ENCODE measurements around the gene DUT. TPM values are rescaled to one million over a fixed set of nuclear protein-coding genes. Genes with fewer than 3 reads are reported as not detected.

Gene DUT
- total RNA-seq, 1 experiment from 2014 or later: 84.1 TPM

DNA sequence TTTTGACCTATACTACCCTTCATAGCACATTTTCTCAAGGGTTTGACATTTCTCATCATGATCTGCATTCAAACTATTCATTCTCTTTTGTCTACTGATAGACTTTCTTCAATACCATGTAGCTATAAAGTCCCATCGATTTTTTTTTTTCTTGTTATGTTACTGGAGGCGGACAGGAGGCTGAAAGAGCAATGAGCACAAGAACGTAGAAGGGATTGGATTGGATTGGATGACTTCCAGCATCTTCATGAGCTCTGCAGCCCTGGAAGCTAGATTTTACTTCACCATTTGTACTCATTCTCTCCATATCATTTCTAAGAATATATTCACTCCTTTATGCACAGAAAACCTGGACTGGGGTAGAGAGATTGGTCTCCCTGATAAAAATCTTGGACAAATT lies 43.2 kb downstream of the DUT start:
- intact Hi-C loops (cut with micrococcal nuclease; ENCODE audit: unreplicated experiment): no loop called here
- H3K27ac Mint-ChIP-seq (ENCODE audit: unreplicated experiment): no peak overlapping the region
- TF ChIP-seq CTCF (IDR thresholded peaks at IDR 0.05; ENCODE audit: insufficient read depth in 1 of 2, low read depth in 1 of 2, low read length in 1 of 2, severe bottlenecking in 1 of 2, unreplicated experiment in 1 of 2): no peak
- no peak for DNase-seq
- H3K4me3 Mint-ChIP-seq (ENCODE audit: unreplicated experiment): no peak overlapping the region
- H3K4me1 ChIP-seq: no peaks in the 10 kb centered on the region
- no peaks in the 10 kb centered on the region for H3K9me3 ChIP-seq
- H3K27me3 Mint-ChIP-seq (ENCODE audit: insufficient read depth, unreplicated experiment): peaks cover 18% of the 10 kb centered on the region
- H3K36me3 ChIP-seq (ENCODE audit: control insufficient read depth, insufficient read depth, low read length): no peaks in the 10 kb centered on the region
- H3K9me3 Mint-ChIP-seq (ENCODE audit: unreplicated experiment): peaks cover 19% of the 10 kb centered on the region
- BruUV-seq (replicated peaks): no TSS peak
- POLR2A ChIA-PET: no interaction called here
- H3K4me3 ChIP-seq (ENCODE audit: low read depth, low read length): no peak overlapping the region
- no peaks in the 10 kb centered on the region for H3K27me3 ChIP-seq (replicated peaks; ENCODE audit: control insufficient read depth, insufficient read depth, low read length)
- CTCF ChIA-PET: no interaction called here
- no peaks in the 10 kb centered on the region for H3K36me3 Mint-ChIP-seq (ENCODE audit: insufficient read depth, unreplicated experiment)
- H3K4me1 Mint-ChIP-seq (ENCODE audit: low read depth, unreplicated experiment): peaks cover 6% of the 10 kb centered on the region

DNA sequence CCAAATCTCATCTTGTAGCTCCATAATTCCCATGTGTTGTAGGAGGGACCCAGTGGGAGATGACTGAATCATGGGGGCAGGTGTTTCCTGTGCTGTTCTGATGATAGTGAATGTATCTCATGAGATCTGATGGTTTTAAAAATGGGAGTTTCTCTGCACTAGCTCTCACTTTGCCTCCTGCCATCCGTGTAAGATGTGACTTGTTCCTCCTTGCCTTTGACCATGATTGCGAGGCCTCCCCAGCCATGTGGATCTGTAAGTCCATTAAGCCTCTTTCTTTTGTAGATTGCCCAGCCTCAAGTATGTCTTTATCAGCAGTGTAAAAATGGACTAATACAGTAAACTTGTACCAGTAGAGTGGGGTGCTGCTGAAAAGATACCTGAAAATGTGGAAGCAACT lies 44.5 kb downstream of the DUT start:
- Mint-ChIP-seq H3K9me3 (ENCODE audit: unreplicated experiment) (peaks cover 19% of the 10 kb centered on the region), H3K36me3 (ENCODE audit: insufficient read depth, unreplicated experiment) (no peaks in the 10 kb centered on the region), H3K27ac (ENCODE audit: unreplicated experiment) (no peak overlapping the region), H3K4me1 (ENCODE audit: low read depth, unreplicated experiment) (peaks cover 6% of the 10 kb centered on the region), H3K27me3 (ENCODE audit: insufficient read depth, unreplicated experiment) (peaks cover 16% of the 10 kb centered on the region), H3K4me3 (ENCODE audit: unreplicated experiment) (no peak overlapping the region)
- ChIA-PET POLR2A (no interaction called here), CTCF (no interaction called here)
- intact Hi-C loops (cut with micrococcal nuclease; ENCODE audit: unreplicated experiment): no loop called here
- TF ChIP-seq CTCF (IDR thresholded peaks at IDR 0.05; ENCODE audit: insufficient read depth in 1 of 2, low read depth in 1 of 2, low read length in 1 of 2, severe bottlenecking in 1 of 2, unreplicated experiment in 1 of 2): no peak
- Histone ChIP-seq H3K27me3 (replicated peaks; ENCODE audit: control insufficient read depth, insufficient read depth, low read length) (no peaks in the 10 kb centered on the region), H3K4me3 (ENCODE audit: low read depth, low read length) (no peak overlapping the region), H3K36me3 (ENCODE audit: control insufficient read depth, insufficient read depth, low read length) (no peaks in the 10 kb centered on the region), H3K4me1 (no peaks in the 10 kb centered on the region), H3K9me3 (no peaks in the 10 kb centered on the region)
- no peak for DNase-seq
- no TSS peak for BruUV-seq (replicated peaks)

GRCh38 chr15:48380198-48380597 lies 49.0 kb downstream of the DUT start:
- Mint-ChIP-seq H3K4me3 (ENCODE audit: unreplicated experiment) (no peak overlapping the region), H3K36me3 (ENCODE audit: insufficient read depth, unreplicated experiment) (no peaks in the 10 kb centered on the region), H3K4me1 (ENCODE audit: low read depth, unreplicated experiment) (no peaks in the 10 kb centered on the region), H3K9me3 (ENCODE audit: unreplicated experiment) (peaks cover 9% of the 10 kb centered on the region), H3K27ac (ENCODE audit: unreplicated experiment) (no peak overlapping the region), H3K27me3 (ENCODE audit: insufficient read depth, unreplicated experiment) (peaks cover 9% of the 10 kb centered on the region)
- ChIA-PET POLR2A (no interaction called here), CTCF (no interaction called here)
- no peaks in the 10 kb centered on the region for H3K4me1 ChIP-seq
- no peak for DNase-seq
- no peak overlapping the region for H3K4me3 ChIP-seq (ENCODE audit: low read depth, low read length)
- no TSS peak for BruUV-seq (replicated peaks)
- H3K27me3 ChIP-seq (replicated peaks; ENCODE audit: control insufficient read depth, insufficient read depth, low read length): no peaks in the 10 kb centered on the region
- no peaks in the 10 kb centered on the region for H3K36me3 ChIP-seq (ENCODE audit: control insufficient read depth, insufficient read depth, low read length)
- intact Hi-C loops (cut with micrococcal nuclease; ENCODE audit: unreplicated experiment): no loop called here
- no peak for TF ChIP-seq CTCF (IDR thresholded peaks at IDR 0.05; ENCODE audit: insufficient read depth in 1 of 2, low read depth in 1 of 2, low read length in 1 of 2, severe bottlenecking in 1 of 2, unreplicated experiment in 1 of 2)
- H3K9me3 ChIP-seq: no peaks in the 10 kb centered on the region
